H9 (cell line): Measurements from ENCODE around the gene MAPKAP1. TPM values are rescaled to one million over a fixed set of nuclear protein-coding genes. Genes with fewer than 3 reads are reported as not detected.

ENCODE experiments used
- DNase-seq: peaks from one replicate; pipeline ENCODE4 v3.0.0-alpha.2; 2017
- H2AFZ ChIP-seq: one replicate; pipeline ENCODE4 v1.6.1; 2013; ENCODE audit warnings: mild to moderate bottlenecking, low read length, control low read depth, moderate library complexity
- H2AK5ac ChIP-seq: 2 replicates; pipeline ENCODE4 v1.6.1; 2013; ENCODE audit warnings: low read length, control low read depth, mixed read lengths; ENCODE audit not compliant: insufficient read length
- H2BK120ac ChIP-seq: one replicate; pipeline ENCODE4 v1.6.1; 2013; ENCODE audit warnings: low read depth, mild to moderate bottlenecking, low read length, control low read depth, inconsistent platforms; ENCODE audit not compliant: poor library complexity, severe bottlenecking
- H2BK12ac ChIP-seq: 2 replicates; pipeline ENCODE4 v1.6.1; 2013; ENCODE audit warnings: low read length, control low read depth, mixed read lengths, low read depth; ENCODE audit not compliant: insufficient read length
- H2BK15ac ChIP-seq: 2 replicates; pipeline ENCODE4 v1.6.1; 2013; ENCODE audit warnings: low read depth, low read length, control low read depth
- H2BK20ac ChIP-seq: one replicate; pipeline ENCODE4 v1.6.1; 2013; ENCODE audit warnings: low read depth, mild to moderate bottlenecking, low read length, control low read depth, inconsistent platforms; ENCODE audit not compliant: poor library complexity, severe bottlenecking
- H2BK5ac ChIP-seq: 2 replicates; pipeline ENCODE4 v1.6.1; 2013; ENCODE audit warnings: low read length, control low read depth, mixed read lengths; ENCODE audit not compliant: insufficient read length
- H3K14ac ChIP-seq: 2 replicates; pipeline ENCODE4 v1.6.1; 2013; ENCODE audit warnings: low read length, control low read depth; ENCODE audit not compliant: insufficient read depth
- H3K18ac ChIP-seq: 2 replicates; pipeline ENCODE4 v1.6.1; 2013; ENCODE audit warnings: low read depth, mild to moderate bottlenecking, mixed read lengths, low read length, control low read depth; ENCODE audit not compliant: insufficient read length
- H3K23ac ChIP-seq: 2 replicates; pipeline ENCODE4 v1.6.1; 2013; ENCODE audit warnings: low read length, control low read depth, mixed read lengths, low read depth; ENCODE audit not compliant: insufficient read length
- H3K23me2 ChIP-seq: 2 replicates; pipeline ENCODE4 v1.6.1; 2013; ENCODE audit warnings: low read depth, mild to moderate bottlenecking, mixed read lengths, low read length, control low read depth; ENCODE audit not compliant: insufficient read length, poor library complexity, severe bottlenecking
- H3K27ac ChIP-seq: 2 replicates; pipeline ENCODE4 v1.5.1; 2013; ENCODE audit warnings: low read length, control low read depth, mixed read lengths, low read depth; ENCODE audit not compliant: insufficient read length
- H3K27me3 ChIP-seq: 2 replicates; pipeline ENCODE4 v1.6.1; 2013; ENCODE audit warnings: low read length, control low read depth, inconsistent platforms; ENCODE audit not compliant: insufficient read depth
- H3K4ac ChIP-seq: 2 replicates; pipeline ENCODE4 v1.6.1; 2013; ENCODE audit warnings: low read depth, mild to moderate bottlenecking, control low read depth, inconsistent platforms, low read length, moderate library complexity
- H3K4me1 ChIP-seq: 2 replicates; pipeline ENCODE4 v1.6.1; 2013; ENCODE audit warnings: low read length, control low read depth, inconsistent platforms; ENCODE audit not compliant: insufficient read depth
- H3K4me2 ChIP-seq: 2 replicates; pipeline ENCODE4 v1.6.1; 2013; ENCODE audit warnings: low read length, control low read depth, mixed read lengths; ENCODE audit not compliant: insufficient read length, insufficient read depth
- H3K56ac ChIP-seq: 2 replicates; pipeline ENCODE4 v1.6.1; 2013; ENCODE audit warnings: low read depth, mild to moderate bottlenecking, mixed read lengths, low read length, control low read depth; ENCODE audit not compliant: insufficient read length
- H3K79me1 ChIP-seq: 2 replicates; pipeline ENCODE4 v1.6.1; 2013; ENCODE audit warnings: low read depth, mild to moderate bottlenecking, moderate library complexity, low read length, control low read depth, inconsistent platforms; ENCODE audit not compliant: insufficient read depth, poor library complexity, severe bottlenecking
- H3K79me2 ChIP-seq: 2 replicates; pipeline ENCODE4 v1.6.1; 2013; ENCODE audit warnings: low read length, control low read depth, inconsistent platforms; ENCODE audit not compliant: insufficient read depth
- H3K9ac ChIP-seq: 2 replicates; pipeline ENCODE4 v1.6.1; 2013; ENCODE audit warnings: low read length, control low read depth, mixed read lengths; ENCODE audit not compliant: insufficient read length; ENCODE audit errors: extremely low read depth
- H3K9me3 ChIP-seq: one replicate; pipeline ENCODE4 v1.6.1; 2013; ENCODE audit warnings: low read depth, low read length, inconsistent platforms; ENCODE audit not compliant: control insufficient read depth
- H3T11ph ChIP-seq: one replicate; pipeline ENCODE4 v1.6.1; 2013; ENCODE audit warnings: mild to moderate bottlenecking, low read length, control low read depth, inconsistent platforms
- H4K20me1 ChIP-seq: one replicate; pipeline ENCODE4 v1.6.1; 2013; ENCODE audit not compliant: control insufficient read depth, insufficient read length, insufficient read depth
- H4K5ac ChIP-seq: 2 replicates; pipeline ENCODE4 v1.6.1; 2013; ENCODE audit warnings: low read depth, mild to moderate bottlenecking, mixed read lengths, low read length, control low read depth; ENCODE audit not compliant: insufficient read length
- H4K8ac ChIP-seq: replicated peaks from 2 replicates; pipeline ENCODE4 v1.6.1; 2013; ENCODE audit warnings: low read length, control low read depth, mixed read lengths, low read depth; ENCODE audit not compliant: insufficient read length
- H4K91ac ChIP-seq: 2 replicates; pipeline ENCODE4 v1.6.1; 2013; ENCODE audit warnings: low read depth, mild to moderate bottlenecking, moderate library complexity, mixed read lengths, low read length, control low read depth; ENCODE audit not compliant: insufficient read length
- H3K27ac Mint-ChIP-seq, 3 experiments: 2 replicates in 2 of 3; 3 replicates in 1 of 3; pipeline ENCODE4 v1.8.0; 2020 to 2021; ENCODE audit warnings: mixed read lengths in 3 of 3, mild to moderate bottlenecking in 1 of 3, moderate library complexity in 1 of 3
- H3K27me3 Mint-ChIP-seq: 2 replicates; pipeline ENCODE4 v1.8.0; 2021; ENCODE audit warnings: low read depth, mild to moderate bottlenecking, moderate library complexity, mixed read lengths
- H3K36me3 Mint-ChIP-seq, 3 experiments: 2 replicates in 2 of 3; 3 replicates in 1 of 3; pipeline ENCODE4 v1.8.0; 2020 to 2021; ENCODE audit warnings: low read depth in 3 of 3, mixed read lengths in 3 of 3; ENCODE audit not compliant: insufficient read depth in 1 of 3
- H3K4me1 Mint-ChIP-seq, 2 experiments: 2 replicates each; pipeline ENCODE4 v1.8.0; 2020; ENCODE audit warnings: mixed read lengths in 2 of 2
- H3K4me3 Mint-ChIP-seq, 2 experiments: 2 replicates in 1 of 2; 3 replicates in 1 of 2; pipeline ENCODE4 v1.8.0; 2020 to 2021; ENCODE audit warnings: mild to moderate bottlenecking in 2 of 2, mixed read lengths in 2 of 2, moderate library complexity in 1 of 2
- H3K9me3 Mint-ChIP-seq, 2 experiments: 2 replicates in 1 of 2; 3 replicates in 1 of 2; pipeline ENCODE4 v1.8.0; 2020; ENCODE audit warnings: mild to moderate bottlenecking in 2 of 2, mixed read lengths in 2 of 2, moderate library complexity in 1 of 2
- CTCF ChIP-seq: fragments of 200-600 bp; sonication (generic); conservative IDR thresholded peaks from 3 replicates; pipeline ENCODE4 v1.8.0; 2021; ENCODE audit warnings: antibody characterized with exemption, mild to moderate bottlenecking
- WGBS: extraction: QIAGEN DNeasy Blood & Tissue Kit; methylation state at CpG from one replicate; pipeline ENCODE4 v1.1.7; 2013; ENCODE audit warnings: missing lambda C conversion rate, low lambda C conversion rate, mixed read lengths; ENCODE audit not compliant: insufficient read length; ENCODE audit errors: extremely low coverage; 5-methylcytosine and 5-hydroxymethylcytosine counted together
- total RNA-seq: library from RNA; stranded (reverse); gene quantifications from 2 replicates; pipeline ENCODE4 v1.2.1, GENCODE V29; 2021

Gene MAPKAP1
- total RNA-seq, 1 experiment from 2014 or later: 97.0 TPM

GRCh38 chr9:125565126-125565525 is 141.9 kb downstream of the MAPKAP1 start:
- Histone ChIP-seq H3K4me2 (no peak overlapping the region), H3K18ac (no peak overlapping the region), H2BK12ac (no peak overlapping the region), H4K20me1 (no peaks in the 10 kb centered on the region), H3K4ac (no peak overlapping the region), H3T11ph (no peak overlapping the region), H2BK20ac (no peak overlapping the region), H3K27ac (no peak overlapping the region), H2BK5ac (no peak overlapping the region), H3K9ac (no peak overlapping the region), H4K8ac (no peak overlapping the region), H3K27me3 (no peaks in the 10 kb centered on the region), H3K23ac (no peak overlapping the region), H3K9me3 (no peaks in the 10 kb centered on the region), H2AK5ac (no peak overlapping the region), H3K23me2 (no peaks in the 10 kb centered on the region), H3K14ac (no peak overlapping the region), H3K56ac (no peak overlapping the region), H4K91ac (no peak overlapping the region), H2BK120ac (no peak overlapping the region), H3K79me1 (no peaks in the 10 kb centered on the region), H2BK15ac (no peak overlapping the region), H3K4me1 (peaks cover 2% of the 10 kb centered on the region; the same call in 1 of the 2 replicates), H4K5ac (no peak overlapping the region), H2AFZ (no peak overlapping the region), H3K79me2 (0 out of 2 replicates have a peak, but pooled peaks cover 4% of the 10 kb centered on the region)
- WGBS: no CpG with 5 or more reads among the region's 2 CpGs
- H3K9me3 Mint-ChIP-seq: peaks cover 3 to 5% of the 10 kb centered on the region in 2 experiments
- no peaks in the 10 kb centered on the region for H3K27me3 Mint-ChIP-seq
- no peak overlapping the region for H3K4me3 Mint-ChIP-seq
- no peak overlapping the region for H3K27ac Mint-ChIP-seq
- H3K36me3 Mint-ChIP-seq: peaks cover 2 to 4% (median 3%) of the 10 kb centered on the region in 3 experiments
- no peaks in the 10 kb centered on the region; a peak in 1 of 4 replicates for H3K4me1 Mint-ChIP-seq
- DNase-seq: no peak
- TF ChIP-seq CTCF: no peak
